GM19023 (cell line): ENCODE data around the gene ZNF213.
"Not testable (repeated sequence)": the region's sequence is repeated elsewhere in the genome, so short reads cannot be mapped to it uniquely, and the experiment has no call there.

Experiments
- ATAC-seq: cut with Tn5 transposase; IDR thresholded peaks from one replicate; pipeline ENCODE4 v1.9.1; 2021; ENCODE audit warnings: mild to moderate bottlenecking, moderate library complexity; ENCODE audit not compliant: unreplicated experiment

Gene ZNF213

GRCh38 chr16:3165111-3165822, 30.4 kb downstream of the ZNF213 start:
- ATAC-seq = no peak

DNA sequence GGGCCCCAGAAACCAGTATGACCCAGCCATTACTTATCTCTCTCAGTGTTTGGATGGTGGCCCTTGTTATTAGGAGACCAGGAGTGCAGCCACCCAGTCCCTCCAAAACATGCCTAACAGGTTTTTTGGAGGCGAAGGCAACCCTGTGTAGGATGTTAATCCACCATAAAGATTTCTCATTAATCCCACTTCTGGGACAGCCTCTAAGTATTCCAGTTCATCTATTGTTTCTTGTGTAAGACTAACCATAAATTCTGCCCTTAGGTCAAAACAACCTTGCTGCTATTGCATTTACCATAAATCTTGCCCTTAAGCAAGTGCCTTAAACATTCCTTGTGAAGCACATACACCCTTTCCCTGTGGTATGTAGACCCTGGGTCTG, 31.7 kb downstream of the ZNF213 start:
- no peak for ATAC-seq

DNA sequence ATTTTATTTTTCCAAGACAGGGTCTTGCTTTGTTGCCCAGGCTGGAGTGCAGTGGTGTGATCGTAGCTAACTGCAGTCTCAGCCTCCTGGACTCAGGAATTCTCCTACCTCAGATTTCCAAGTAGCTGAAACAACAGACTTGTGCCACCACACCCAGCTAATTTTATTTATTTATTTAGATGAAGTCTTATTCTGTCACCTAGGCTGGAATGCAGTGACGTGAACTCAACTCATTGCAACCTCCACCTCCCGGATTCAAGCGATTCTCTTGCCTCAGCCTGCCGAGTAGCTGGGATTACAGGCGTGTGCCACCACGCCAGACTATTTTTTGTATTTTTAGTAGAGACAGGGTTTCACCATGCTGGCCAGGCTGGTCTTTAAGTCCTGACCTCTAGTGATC, 33.9 kb downstream of the ZNF213 start:
- ATAC-seq = not testable (repeated sequence)

GRCh38 chr16:3170440-3171180, 35.8 kb downstream of the ZNF213 start:
- ATAC-seq = no peak

- no peak for ATAC-seq
Measured at GRCh38 chr16:3171181-3171854, 36.5 kb downstream of the ZNF213 start.

DNA sequence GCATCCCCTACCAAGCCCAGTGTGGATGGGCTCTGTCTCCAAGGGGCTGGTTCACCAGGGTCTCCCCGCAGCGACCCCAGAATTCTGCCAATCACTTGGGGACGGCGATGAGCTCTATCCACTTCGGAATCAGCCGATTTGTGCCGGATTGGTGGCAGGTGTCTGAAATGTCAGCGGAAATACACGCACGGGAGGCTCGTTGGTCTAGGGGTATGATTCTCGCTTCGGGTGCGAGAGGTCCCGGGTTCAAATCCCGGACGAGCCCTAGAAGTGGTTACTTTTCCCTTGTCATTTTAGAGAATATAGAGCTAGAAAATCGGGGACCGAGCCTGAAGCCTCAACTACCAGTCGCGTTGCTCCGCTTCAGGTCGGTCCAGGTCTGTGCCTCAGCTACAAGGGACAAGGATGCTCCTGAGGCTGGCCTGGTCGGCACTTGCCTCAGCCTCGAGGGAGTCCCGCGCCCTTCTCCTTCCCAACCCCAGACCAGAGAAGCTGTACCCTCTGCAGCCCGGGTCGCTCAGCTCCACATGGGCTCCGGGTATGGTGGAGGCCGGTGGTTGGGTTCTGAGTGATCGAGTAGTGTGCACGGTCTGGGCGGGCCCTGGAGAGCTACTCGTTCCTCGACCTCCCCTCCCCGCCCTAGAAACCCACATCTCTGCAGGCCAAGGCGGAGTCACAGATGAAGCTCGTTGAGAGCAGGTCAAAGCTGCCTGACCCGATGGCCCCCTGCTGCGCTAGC, 37.2 kb downstream of the ZNF213 start:
- no peak for ATAC-seq

- no peak for ATAC-seq
Measured at GRCh38 chr16:3173892-3174617, 39.2 kb downstream of the ZNF213 start.

DNA sequence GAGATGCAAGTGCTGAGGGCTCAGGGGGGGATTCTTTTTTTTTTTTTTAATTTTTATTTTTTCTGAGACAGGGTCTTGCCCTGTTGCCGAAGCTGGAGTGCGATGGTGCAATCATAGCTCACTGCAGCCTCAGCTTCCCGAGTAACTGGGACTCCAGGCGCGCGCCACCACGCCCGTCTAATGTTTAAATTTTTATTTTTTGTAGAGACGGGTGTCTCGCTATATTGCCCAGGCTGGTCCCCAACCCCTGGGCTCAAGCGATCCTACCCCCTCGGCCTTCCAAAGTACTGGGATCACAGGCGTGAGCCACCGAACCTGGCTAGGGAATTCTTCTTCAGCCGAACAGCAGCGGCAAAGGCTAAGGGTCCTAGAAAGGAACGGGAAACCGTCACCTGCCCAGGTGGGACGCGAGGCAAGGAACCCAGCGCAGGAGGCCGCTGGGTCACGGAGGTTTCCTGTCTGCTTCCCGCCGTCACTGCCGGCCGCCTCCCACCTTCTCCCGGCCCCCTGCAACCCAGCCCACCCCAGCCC, 39.9 kb downstream of the ZNF213 start:
- no peak for ATAC-seq

- ATAC-seq = no peak
Measured at GRCh38 chr16:3175157-3176093, 40.6 kb downstream of the ZNF213 start.

GRCh38 chr16:3179651-3180050, 44.8 kb downstream of the ZNF213 start:
- ATAC-seq = no peak

DNA sequence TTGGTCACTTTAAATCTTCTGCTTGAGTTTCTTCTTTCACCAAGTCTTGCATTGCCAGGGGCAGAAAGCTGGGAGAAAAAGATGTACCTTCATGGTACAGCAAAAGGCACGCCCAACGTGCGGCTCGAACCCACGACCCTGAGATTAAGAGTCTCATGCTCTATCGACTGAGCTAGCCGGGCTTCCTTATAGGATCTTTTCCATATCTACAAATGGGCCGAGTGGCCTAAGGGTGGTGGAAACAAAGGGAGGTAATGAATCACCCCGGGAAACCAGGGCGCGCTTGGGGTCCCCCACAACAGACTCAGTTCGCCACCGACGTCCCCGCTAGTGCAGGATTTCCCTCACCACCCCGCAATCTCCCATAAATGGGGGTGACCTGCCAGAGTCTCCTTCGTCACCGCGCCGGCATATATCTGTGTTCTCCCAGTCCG, 45.6 kb downstream of the ZNF213 start:
- ATAC-seq = no peak

DNA sequence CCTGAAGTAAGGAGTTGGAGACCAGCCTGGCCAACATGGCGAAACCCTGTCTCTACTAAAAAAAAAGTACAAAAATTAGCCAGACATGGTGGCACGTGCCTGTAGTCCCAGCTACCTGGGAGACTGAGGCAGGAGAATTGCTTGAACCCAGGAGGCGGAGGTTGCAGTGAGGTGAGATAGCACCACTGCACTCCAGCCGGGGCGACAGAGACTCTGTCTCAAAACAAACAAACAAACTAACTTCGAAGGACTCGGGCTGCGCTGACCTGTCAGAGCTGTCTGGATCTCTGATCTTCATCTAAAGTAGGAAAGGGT, 47.4 kb downstream of the ZNF213 start:
- not testable (repeated sequence) for ATAC-seq

- no peak for ATAC-seq
Measured at GRCh38 chr16:3182608-3183444, 48.0 kb downstream of the ZNF213 start.

DNA sequence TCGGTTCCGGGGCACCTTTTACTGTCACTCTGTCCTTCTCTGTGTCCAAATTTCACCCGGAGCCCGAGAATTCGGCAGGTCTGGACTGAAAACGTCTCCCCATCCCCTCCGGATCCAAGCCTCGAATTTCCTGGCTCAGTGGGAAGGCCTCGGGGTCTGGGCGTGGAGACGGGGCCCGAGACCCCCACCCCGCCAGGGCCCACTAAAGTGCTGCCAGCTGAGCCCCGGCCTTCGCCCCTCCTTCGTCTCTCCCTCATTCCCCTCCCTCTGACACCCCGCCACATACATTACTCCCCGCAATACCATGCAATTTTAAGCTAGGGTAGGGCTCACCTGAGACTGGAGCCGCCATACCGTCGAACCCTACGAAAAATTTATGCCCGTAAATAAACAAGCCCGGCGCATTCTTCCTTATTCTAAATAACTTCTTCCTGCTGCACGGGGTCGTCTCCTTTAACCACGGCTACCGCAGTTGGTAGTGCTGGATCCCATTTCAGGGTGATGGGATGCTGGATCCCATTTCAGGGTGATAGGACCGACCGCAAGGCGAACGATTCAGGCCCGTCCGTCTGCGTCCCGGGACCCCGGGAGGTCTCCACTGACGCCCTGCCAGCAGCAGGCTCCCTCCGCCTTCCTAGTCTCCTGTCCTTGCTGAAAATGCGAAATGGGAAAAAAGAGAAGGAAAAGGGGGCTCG, 48.8 kb downstream of the ZNF213 start:
- no peak for ATAC-seq

DNA sequence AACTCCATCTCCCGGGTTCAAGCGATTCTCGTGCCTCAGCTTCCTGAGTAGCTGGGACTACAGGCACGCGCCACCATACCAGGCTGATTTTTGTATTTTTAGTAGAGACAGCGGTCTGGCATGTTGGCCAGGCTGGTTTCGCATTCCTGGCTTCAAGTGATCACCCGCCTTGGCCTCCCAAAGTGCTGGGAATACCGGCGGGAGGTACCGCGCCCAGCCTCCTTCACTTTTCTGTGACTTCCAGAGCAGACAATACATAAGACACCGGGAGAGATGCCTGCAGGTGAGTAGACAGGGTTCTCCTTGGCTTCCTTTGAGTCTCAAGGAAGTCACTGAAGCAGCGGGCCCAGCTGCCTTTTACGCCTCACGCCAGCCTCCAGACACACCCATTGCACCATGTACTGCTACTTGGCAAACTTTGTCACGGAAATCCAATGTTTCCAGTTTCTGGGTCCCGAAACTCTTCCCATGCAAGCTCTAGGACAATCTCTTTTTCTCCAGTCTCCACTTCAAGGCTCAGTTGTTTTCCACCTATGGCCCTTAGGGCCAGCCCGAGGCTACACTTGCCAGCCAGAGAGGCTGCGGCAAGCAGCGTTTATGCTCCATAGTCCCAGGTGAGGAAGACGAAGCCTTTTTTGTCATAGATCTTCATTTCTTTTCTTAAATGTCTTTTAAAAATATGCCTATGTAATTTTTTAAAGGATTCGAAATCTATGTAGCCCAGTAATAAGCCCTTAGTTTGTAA, 52.3 kb downstream of the ZNF213 start:
- ATAC-seq = no peak

DNA sequence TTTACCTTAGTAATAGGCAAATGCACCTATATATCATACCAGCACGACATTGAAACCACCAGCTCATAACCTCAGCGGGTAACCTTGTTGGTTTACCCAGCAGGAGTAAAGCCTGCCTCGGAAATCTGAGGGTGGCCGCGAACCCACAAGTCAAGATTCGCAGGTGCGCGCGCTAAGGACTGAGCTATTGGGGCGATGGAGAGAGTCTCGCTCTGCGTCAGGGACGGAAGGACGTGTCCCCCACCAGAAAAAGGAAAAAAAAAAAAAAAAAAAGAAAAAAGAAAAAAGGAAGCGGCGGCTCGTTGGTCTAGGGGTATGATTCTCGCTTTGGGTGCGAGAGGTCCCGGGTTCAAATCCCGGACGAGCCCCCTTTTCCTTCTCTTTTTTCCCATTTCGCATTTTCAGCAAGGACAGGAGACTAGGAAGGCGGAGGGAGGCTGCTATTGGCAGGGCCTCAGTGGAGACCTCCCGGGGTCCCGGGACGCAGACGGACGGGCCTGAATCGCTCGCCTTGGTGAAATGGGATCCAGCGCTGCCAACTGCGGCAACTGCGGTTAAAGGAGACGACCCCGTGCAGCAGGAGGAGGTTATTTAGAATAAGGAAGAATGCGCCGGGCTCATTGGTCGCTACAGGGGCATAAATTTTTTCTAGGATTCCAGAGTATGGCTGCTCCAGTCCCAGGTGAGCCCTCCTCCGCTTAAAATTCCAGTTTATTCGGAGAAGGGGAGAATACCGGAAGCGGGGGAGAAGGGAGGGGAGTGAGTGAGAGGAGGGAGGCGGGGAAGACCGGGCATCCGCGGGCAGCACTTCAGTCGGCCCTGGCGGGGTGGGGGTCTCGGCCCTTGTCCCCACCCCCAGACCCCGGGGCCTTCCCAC, 53.2 kb downstream of the ZNF213 start, which contains the start of gene OR1F1:
Gene OR1F1, plus strand, starts transcription at position 407 of the 877 bp plus-strand sequence.
- ATAC-seq = no peak
